Measurements from ENCODE around the gene GRN. TPM values are rescaled to one million over a fixed set of nuclear protein-coding genes. Genes with fewer than 3 reads are reported as not detected.

Gene GRN
- total and polyA plus RNA-seq, 2 of the 13 experiments (the other 11 are each of a cell fraction or from before 2014, with no cell fraction given), result 86.6 to 143 TPM

- TF ChIP-seq PBX3 (CRISPR knock-in tag; IDR thresholded peaks at IDR 0.05; ENCODE audit: borderline replicate concordance) (no peak), LRRFIP1 (CRISPR knock-in tag; conservative IDR thresholded peaks at IDR 0.05) (no peak), RARA (CRISPR knock-in tag; IDR thresholded peaks at IDR 0.05) (no peak), MLXIP (CRISPR knock-in tag; IDR thresholded peaks at IDR 0.05; ENCODE audit: borderline replicate concordance) (no peak), ZNF556 (CRISPR knock-in tag; IDR thresholded peaks at IDR 0.05; ENCODE audit: borderline replicate concordance) (no peak), THAP8 (CRISPR knock-in tag; IDR thresholded peaks at IDR 0.05; ENCODE audit: borderline replicate concordance) (no peak), MZF1 (CRISPR knock-in tag; IDR thresholded peaks at IDR 0.05; ENCODE audit: borderline replicate concordance) (no peak), EEA1 (CRISPR knock-in tag; IDR thresholded peaks at IDR 0.05; ENCODE audit: borderline replicate concordance) (peak; percentile 64; the same call in 1 of the 2 replicates), ZNF33A (CRISPR knock-in tag; IDR thresholded peaks at IDR 0.05; ENCODE audit: borderline replicate concordance) (no peak), ZSCAN9 (CRISPR knock-in tag; IDR thresholded peaks at IDR 0.05; ENCODE audit: borderline replicate concordance) (no peak), MLLT10 (CRISPR knock-in tag; IDR thresholded peaks at IDR 0.05) (no peak), ZNF331 (CRISPR knock-in tag; IDR thresholded peaks at IDR 0.05) (no peak), ZNF484 (CRISPR knock-in tag; IDR thresholded peaks at IDR 0.05; ENCODE audit: borderline replicate concordance, low read depth) (no peak), BCL6 (CRISPR knock-in tag; IDR thresholded peaks at IDR 0.05) (no peak), ZNF780A (CRISPR knock-in tag; IDR thresholded peaks at IDR 0.05) (no peak), PRDM10 (CRISPR knock-in tag; IDR thresholded peaks at IDR 0.05; ENCODE audit: low read depth) (no peak)
Observed at GRCh38 chr17:44350733-44351226, 5.7 kb downstream of the GRN start (continued).
